A549 (cell line): ENCODE measurements around the gene NFIL3. TPM values are rescaled to one million over a fixed set of nuclear protein-coding genes. Genes with fewer than 3 reads are reported as not detected.

Experiments used
- ATOH8 ChIP-seq: fragments of 250-450 bp; sonication (Bioruptor Pico); IDR thresholded peaks from 2 replicates; pipeline ENCODE4 v1.5.0; 2020; ENCODE audit warnings: low read depth, mild to moderate bottlenecking, moderate library complexity
- CBX8 ChIP-seq: fragments of 200-600 bp; sonication (generic); IDR thresholded peaks from 2 replicates; pipeline ENCODE4 v1.6.1; 2016
- CEBPB ChIP-seq, 2 experiments: fragments of >200 bp in 1 of 2; sonication (Bioruptor Twin) in 1 of 2; formaldehyde crosslinking in 1 of 2; IDR thresholded peaks; 2 replicates each; pipeline ENCODE4 v1.6.1; 2012 to 2016
- CTCF ChIP-seq: fragments of >200 bp; sonication (Bioruptor Twin); formaldehyde crosslinking; IDR thresholded peaks from 3 replicates; pipeline ENCODE4 v1.5.1; 2016
- ESRRA ChIP-seq: fragments of 150-350 bp; IDR thresholded peaks from 2 replicates; pipeline ENCODE4 v1.6.1; 2014; ENCODE audit warnings: mild to moderate bottlenecking, low read length, borderline replicate concordance
- FOSB ChIP-seq: fragments of 250-450 bp; sonication (Bioruptor Pico); IDR thresholded peaks from 2 replicates; pipeline ENCODE4 v1.5.0; 2020; ENCODE audit warnings: mild to moderate bottlenecking, moderate library complexity
- FOSL2 ChIP-seq, 2 experiments: fragments of 450-650 bp in 1 of 2; fragments of >200 bp in 1 of 2; sonication (Bioruptor Twin) in 1 of 2; formaldehyde crosslinking; IDR thresholded peaks; 2 replicates each; pipeline versions ENCODE4 v1.5.0 to v1.6.1; 2016 to 2020; ENCODE audit warnings: mild to moderate bottlenecking in 1 of 2, moderate library complexity in 1 of 2
- HEYL ChIP-seq: fragments of 250-450 bp; sonication (Bioruptor Pico); IDR thresholded peaks from 2 replicates; pipeline ENCODE4 v1.8.0; 2021; ENCODE audit warnings: mild to moderate bottlenecking, moderate library complexity
- HOXA7 ChIP-seq: fragments of 250-450 bp; sonication (Bioruptor Pico); IDR thresholded peaks from 2 replicates; pipeline ENCODE4 v1.5.0; 2020; ENCODE audit warnings: mild to moderate bottlenecking, moderate library complexity
- HOXB5 ChIP-seq: fragments of 250-450 bp; sonication (Bioruptor Pico); IDR thresholded peaks from 2 replicates; pipeline ENCODE4 v1.5.0; 2020; ENCODE audit warnings: mild to moderate bottlenecking, moderate library complexity
- KDM1A ChIP-seq: fragments of 200-600 bp; sonication (generic); IDR thresholded peaks from 2 replicates; pipeline ENCODE4 v1.6.1; 2016; ENCODE audit warnings: low read depth, mild to moderate bottlenecking
- KDM5A ChIP-seq: fragments of 200-600 bp; sonication (generic); IDR thresholded peaks from 2 replicates; pipeline ENCODE4 v1.6.1; 2016; ENCODE audit warnings: antibody characterized with exemption, mild to moderate bottlenecking
- MAX ChIP-seq: IDR thresholded peaks from 2 replicates; pipeline ENCODE4 v1.6.1; 2012
- MAZ ChIP-seq: fragments of 150-350 bp; IDR thresholded peaks from 2 replicates; pipeline ENCODE4 v1.6.1; 2014; ENCODE audit warnings: antibody characterized with exemption, low read depth, low read length, borderline replicate concordance
- NPAS2 ChIP-seq: fragments of 250-450 bp; sonication (Bioruptor Pico); IDR thresholded peaks from 2 replicates; pipeline ENCODE4 v1.8.0; 2022; ENCODE audit warnings: mild to moderate bottlenecking, moderate library complexity, borderline replicate concordance
- PBX3 ChIP-seq: IDR thresholded peaks from 2 replicates; pipeline ENCODE4 v1.6.1; 2012
- PHF8 ChIP-seq: fragments of 200-600 bp; sonication (generic); IDR thresholded peaks from 2 replicates; pipeline ENCODE4 v1.6.1; 2016; ENCODE audit warnings: low read depth, mild to moderate bottlenecking, antibody characterized with exemption, moderate library complexity, borderline replicate concordance
- POLR2AphosphoS2 ChIP-seq: conservative IDR thresholded peaks from 2 replicates; pipeline ENCODE4 v1.6.1; 2012; ENCODE audit warnings: low read length, improper control_type of control experiment, inconsistent platforms
- RAD21 ChIP-seq, 2 experiments: fragments of >200 bp in 1 of 2; sonication (Bioruptor Twin) in 1 of 2; formaldehyde crosslinking in 1 of 2; IDR thresholded peaks in 1 of 2; conservative IDR thresholded peaks in 1 of 2; 2 replicates in 1 of 2; 3 replicates in 1 of 2; pipeline ENCODE4 v1.6.1; 2012 to 2018; ENCODE audit warnings: inconsistent platforms in 1 of 2
- RARB ChIP-seq: fragments of 250-450 bp; sonication (Bioruptor Pico); IDR thresholded peaks from 2 replicates; pipeline ENCODE4 v1.8.0; 2021; ENCODE audit warnings: mild to moderate bottlenecking, moderate library complexity
- TFCP2L1 ChIP-seq: fragments of 250-450 bp; sonication (Bioruptor Pico); IDR thresholded peaks from 2 replicates; pipeline ENCODE4 v1.5.0; 2021; ENCODE audit warnings: mild to moderate bottlenecking
- ZNF302 ChIP-seq: fragments of 250-450 bp; sonication (Bioruptor Pico); IDR thresholded peaks from 2 replicates; pipeline ENCODE4 v1.9.0; 2021; ENCODE audit warnings: inconsistent platforms, mild to moderate bottlenecking, moderate library complexity
- polyA plus RNA-seq, 4 experiments: library from polyadenylated mRNA; depleted of rRNA in 3 of 4; stranded (reverse); fragments of >200 nt; fragmentation: RNase III in 1 of 4; extraction: RNeasy Plus Mini Kit Qiagen cat#74134 plus additional on column Dnase treatment in 1 of 4; gene quantifications; 2 replicates in 3 of 4; 3 replicates in 1 of 4; pipeline ENCODE4 v1.2.3, GENCODE V29; 2011 to 2017
- TF ChIP-seq, protein P1 (sequence below): fragments of >200 bp; sonication (Bioruptor Twin); formaldehyde crosslinking; IDR thresholded peaks from 2 replicates; pipeline ENCODE4 v1.6.1; 2016

Gene NFIL3
- polyA plus RNA-seq, 2 of the 4 experiments (the other 2 are of a cell fraction): 10.5 to 16.1 TPM

- TF ChIP-seq NPAS2 (no peak), KDM1A (no peak), HOXA7 (CRISPR knock-in tag) (no peak), HEYL (CRISPR knock-in tag) (no peak), RAD21 (conservative IDR thresholded peaks at IDR 0.05 in 1 of 2, IDR thresholded peaks at IDR 0.05 in 1 of 2) (peak in 1 of 2 experiments; percentile 23; a peak in 1 of 5 replicates), KDM5A (no peak), PHF8 (no peak), MAZ (no peak), PBX3 (no peak), RARB (no peak), ZNF302 (no peak), HOXB5 (CRISPR knock-in tag) (no peak), FOSL2 (IDR thresholded peaks at IDR 0.05) (no peak), FOSL2 (CRISPR knock-in tag; IDR thresholded peaks at IDR 0.05) (peak; percentile 3; the same call in 1 of the 2 replicates), MAX (0 out of 2 replicates have a peak, but pooled peaks have one; percentile 11), ATOH8 (CRISPR knock-in tag) (no peak), POLR2AphosphoS2 (no peak), CTCF (peak; percentile 18; the same call in 1 of the 3 replicates), ESRRA (no peak), FOSB (no peak), TFCP2L1 (CRISPR knock-in tag) (no peak), CBX8 (no peak), CEBPB (IDR thresholded peaks at IDR 0.05) (peak; percentile 66 to 87)
- TF ChIP-seq, protein P1, sequence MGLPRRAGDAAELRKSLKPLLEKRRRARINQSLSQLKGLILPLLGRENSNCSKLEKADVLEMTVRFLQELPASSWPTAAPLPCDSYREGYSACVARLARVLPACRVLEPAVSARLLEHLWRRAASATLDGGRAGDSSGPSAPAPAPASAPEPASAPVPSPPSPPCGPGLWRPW: no peak
Measured at GRCh38 chr9:91422758-91423711, 597 bp downstream of the NFIL3 start (continued).
